Pons (tissue), 1 donor: Measurements from ENCODE around the gene CRMP1.
"Not testable (repeated sequence)": the region's sequence is repeated elsewhere in the genome, so short reads cannot be mapped to it uniquely, and the experiment has no call there.

ENCODE experiments used
- DNase-seq: peaks from one replicate; pipeline ENCODE4 v3.0.0-alpha.2; 2016; ENCODE audit warnings: low spot score

The CRMP1 gene

DNA sequence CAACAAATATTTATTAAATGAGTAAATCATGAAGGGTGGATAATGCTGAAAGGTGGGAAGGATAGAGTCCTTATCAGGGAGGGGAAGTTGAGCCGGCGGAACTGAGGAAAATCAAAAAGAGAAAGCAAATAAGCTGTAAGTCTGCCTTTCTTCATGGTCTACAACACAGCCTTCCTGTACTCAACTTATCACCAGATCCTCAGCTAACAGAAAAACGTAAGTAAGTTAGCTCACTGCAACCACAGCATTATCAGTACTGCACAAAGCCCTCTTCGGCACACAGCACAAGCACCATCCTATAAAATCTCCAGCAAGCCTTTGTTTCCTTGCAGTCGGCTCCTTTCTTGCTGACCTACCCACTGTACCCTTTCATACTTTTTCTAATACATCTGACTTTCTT lies 70.3 kb downstream of the CRMP1 start:
- no peak for DNase-seq

GRCh38 chr4:5821665-5822358 lies 71.1 kb downstream of the CRMP1 start:
- DNase-seq, result no peak

DNA sequence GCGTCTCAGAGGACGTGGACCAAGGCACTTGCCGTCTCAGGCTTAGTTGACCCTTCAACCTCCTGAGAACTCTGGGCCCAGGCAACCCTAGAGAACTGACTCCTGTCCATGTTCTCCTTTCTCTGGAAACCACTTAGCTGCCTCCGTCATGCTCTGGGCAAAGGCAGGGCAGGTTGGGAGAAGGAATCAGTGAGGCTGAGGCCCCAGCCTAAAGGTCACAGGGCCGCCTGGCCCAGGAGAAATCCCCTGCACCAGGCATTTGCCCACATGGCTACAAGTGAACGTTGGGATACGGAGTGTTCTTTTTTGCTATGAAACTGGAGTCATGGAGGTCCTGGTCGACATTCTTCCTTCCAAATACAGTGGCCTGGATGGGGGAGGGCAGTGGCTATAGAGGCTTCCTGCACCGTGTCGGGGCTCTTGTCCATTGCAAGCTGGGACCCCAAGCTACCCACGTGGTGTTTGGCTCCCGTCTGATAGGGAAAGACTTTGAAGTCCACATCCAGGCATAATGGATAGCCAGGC lies 76.0 kb downstream of the CRMP1 start:
- no peak for DNase-seq

DNA sequence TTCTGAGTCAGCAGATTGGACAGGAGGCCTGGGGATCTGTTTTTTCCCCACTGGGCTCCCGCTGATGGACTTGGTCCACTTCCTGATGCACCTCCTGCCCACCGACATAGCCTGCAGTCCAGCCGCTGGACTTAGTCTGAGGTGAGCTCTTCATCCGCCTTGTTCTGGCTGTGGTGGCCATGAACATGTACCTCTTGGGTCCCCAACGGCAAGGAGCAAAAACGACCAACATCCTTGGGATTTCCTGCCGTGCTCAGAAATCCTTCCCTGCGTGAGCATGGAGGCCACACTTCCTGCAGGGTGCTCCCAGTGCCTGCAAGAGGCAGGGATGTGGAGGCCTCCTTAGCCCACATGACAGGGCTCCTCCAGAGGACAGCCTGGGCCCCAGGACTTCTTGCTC lies 76.8 kb downstream of the CRMP1 start:
- no peak for DNase-seq

DNA sequence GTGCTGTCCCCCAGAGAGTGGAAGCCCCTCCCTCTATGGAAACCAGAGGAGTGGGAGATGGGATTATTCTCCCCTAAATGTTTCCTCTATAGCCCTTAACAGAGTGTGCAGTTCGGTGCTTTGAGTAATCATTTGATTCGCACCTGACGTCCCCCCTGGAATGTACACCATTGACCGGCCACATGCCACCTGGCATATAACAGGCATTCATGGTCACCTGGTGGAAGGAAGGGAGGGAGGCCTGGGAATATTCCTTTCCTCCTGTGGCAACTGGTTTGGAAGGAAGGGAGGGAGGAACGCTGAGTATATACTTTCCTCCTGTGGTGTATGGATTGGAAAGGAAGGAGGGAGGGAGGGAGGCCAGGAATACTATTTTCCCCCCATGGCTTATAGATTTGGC lies 77.2 kb downstream of the CRMP1 start:
- no peak for DNase-seq

GRCh38 chr4:5814421-5814820 lies 78.5 kb downstream of the CRMP1 start:
- DNase-seq, result no peak

DNA sequence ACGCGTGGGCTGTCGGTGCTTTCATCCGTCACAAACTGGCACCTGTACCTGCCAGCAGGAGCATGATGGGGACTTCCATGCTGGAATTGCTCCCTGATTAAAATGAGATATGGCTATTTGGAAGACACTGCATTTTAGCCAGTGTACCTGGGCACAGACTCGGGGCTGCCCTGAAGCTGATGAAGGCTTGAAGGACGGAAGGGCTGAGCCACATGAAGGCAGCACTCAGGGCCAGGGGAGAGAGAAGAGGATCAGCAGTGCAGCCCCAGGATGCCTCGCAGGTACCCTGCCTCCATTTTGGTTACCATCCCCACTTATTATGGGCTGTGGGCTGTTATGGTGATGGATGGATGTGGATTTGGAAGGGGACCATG lies 79.0 kb downstream of the CRMP1 start:
- DNase-seq, result no peak

DNA sequence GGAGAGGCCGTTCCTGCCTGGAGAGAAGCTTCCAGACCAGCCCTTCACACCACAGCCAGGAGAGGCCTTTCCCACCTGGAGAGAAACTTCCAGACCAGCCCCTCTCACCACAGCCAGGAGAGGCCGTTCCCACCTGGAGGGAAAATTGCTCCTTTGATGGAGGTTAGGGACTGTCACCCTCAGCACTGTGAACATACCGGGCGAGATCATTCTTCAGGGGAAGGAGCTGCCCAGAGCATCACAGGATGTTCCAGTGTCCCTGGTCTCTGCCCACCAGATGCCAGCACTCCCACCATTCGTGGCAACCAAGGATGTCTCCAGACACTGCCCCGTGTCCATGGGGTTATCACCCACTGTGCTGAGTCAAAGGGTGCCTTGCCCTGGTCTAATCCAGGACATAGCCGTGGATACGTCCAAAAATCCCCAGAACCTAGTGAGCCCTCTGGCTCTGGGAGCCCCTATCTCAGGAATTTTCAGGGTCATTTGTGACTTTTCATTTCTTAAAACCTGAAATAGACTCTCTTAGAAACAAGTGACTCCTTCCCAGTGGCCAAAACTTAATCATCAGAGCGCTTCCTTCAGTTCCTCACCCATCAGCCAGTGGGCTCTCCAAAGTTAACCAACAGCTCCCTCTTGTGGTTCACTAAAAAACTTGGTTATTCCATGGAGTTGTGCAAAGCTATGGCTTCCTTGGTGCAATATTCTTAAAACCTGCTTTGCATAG lies 80.2 kb downstream of the CRMP1 start:
- peak; percentile 84 for DNase-seq

DNA sequence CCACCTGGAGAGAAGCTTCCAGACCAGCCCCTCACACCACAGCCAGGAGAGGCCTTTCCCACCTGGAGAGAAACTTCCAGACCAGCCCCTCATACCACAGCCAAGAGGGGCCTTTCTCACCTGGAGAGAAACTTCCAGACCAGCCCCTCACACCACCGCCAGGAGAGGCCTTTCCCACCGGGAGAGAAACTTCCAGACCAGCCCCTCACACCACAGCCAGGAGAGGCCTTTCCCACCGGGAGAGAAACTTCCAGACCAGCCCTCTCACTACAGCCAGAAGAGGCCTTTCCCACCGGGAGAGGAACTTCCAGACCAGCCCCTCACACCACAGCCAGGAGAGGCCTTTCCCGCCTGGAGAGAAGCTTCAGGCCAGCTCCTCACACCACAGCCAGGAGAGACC lies 80.8 kb downstream of the CRMP1 start:
- DNase-seq, result not testable (repeated sequence)

DNA sequence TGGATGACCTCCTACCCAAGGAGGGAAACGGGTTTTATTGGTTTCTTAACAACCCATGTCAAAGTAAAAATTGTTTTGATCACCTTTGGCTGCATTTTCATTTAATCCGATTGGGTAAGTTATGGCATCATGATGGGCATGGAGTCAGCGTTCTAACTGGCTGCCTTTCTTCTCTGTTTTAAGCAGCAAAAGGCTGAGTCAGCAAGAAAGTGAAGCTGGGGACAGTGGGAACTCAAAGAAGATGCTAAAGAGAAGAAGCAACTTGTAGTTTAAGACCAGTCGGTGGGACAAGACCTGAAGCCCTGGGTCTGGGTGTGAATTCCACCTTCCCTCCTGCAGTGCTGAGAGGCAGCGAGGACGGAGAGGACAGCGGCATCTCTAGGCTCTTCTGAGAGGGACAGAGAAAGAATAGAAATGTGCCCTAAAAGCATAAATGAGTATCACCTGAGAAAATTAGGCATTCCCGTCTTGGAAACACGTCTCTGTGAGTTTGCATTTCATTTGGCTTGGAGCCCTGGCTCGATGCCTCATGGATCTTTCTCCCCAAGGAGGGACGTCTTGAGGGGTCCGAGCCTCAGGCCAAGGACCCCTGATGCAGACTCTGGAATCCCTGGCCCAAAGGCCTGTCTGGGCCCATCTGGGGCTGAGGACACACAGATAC lies 82.0 kb downstream of the CRMP1 start:
- no peak for DNase-seq

GRCh38 chr4:5810151-5810550 lies 82.7 kb downstream of the CRMP1 start:
- DNase-seq, result no peak

DNA sequence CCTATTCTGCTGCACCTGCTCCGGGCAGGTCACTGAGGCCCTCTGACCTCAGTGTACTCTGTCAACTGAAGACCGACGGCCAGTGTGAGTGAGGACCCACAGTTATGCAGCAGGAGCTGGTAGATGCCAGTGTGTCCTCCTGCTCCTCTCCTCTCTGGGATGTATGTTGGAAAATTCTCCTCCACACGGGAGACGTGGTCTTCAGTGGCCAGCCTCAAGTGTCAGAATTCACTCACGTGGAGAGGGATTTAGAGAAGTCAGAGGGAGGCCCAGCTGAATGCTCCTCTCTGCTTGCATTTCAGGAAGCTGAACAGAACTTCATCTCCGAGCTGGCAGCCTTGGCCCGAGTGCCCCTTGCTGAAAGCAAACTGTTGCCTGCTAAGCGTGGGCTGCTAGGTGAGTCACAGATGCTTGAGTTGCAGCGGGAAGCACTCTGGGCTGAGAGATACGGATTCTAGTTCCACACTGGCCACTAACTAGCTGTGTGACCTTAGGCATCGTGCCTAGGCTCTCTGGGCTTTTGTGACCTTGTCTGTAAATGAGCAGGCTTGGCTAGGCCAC lies 83.6 kb downstream of the CRMP1 start:
- DNase-seq, result no peak

GRCh38 chr4:5808081-5808741 lies 84.7 kb downstream of the CRMP1 start:
- DNase-seq, result no peak

GRCh38 chr4:5805270-5805669 lies 87.6 kb downstream of the CRMP1 start:
- no peak for DNase-seq

DNA sequence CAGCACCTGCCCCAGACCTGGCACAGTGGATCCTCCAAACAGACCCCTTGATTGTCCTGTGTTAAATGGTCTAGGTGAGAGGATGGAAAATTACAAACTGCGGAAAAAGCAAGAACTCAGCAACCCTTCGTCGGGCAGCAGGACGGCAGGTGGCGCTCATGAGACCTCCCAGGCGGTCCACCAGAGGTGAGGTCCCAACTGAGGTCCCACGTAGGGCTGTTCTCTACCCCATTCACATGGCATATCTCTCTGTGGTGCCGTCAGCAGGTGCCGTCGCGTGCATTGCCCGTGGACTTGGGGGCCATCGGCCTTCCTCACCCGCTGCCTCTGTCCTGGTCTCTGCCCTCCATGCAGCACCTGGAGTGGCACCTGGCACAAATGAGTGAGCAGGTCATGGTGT lies 88.2 kb downstream of the CRMP1 start:
- no peak for DNase-seq

GRCh38 chr4:5802565-5802964 lies 90.3 kb downstream of the CRMP1 start:
- no peak for DNase-seq

DNA sequence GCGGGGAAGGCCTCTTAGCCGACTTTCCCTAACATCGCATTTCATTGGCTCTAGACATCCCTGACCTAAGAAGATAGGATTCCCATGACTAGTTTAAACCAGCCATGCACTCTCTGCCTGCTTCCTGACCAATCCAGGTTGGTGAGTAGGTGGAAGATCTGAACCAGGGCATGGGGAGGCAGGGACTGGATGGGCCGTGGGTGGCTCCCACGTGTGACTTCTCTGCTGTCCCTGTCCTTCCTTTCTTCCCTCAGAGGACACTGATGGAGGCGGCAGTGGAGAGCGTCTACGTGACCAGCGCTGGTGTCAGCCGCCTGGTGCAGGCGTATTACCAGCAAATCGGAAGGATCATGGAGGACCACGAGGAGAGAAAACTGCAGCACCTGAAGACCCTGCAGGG lies 91.2 kb downstream of the CRMP1 start:
- DNase-seq, result no peak

DNA sequence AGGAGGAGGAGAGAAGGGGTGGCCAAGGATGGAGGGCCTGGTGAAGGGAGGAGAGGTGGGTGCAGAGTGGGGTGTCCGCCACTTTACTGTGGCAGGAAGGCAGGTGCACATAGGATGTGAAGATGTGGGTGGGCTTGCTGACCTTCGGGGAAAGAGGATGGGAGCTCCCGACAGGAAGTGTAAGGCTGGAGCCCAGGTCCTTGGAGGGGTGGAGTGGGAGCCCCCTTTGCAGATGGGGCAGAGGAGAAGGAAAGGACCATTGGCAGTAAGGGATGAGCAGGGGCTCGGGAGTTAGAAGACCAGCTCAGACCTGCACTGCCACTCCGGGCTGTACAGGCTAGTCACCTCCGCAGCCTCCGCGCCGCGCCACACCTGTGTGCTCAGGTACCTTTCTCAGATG lies 92.4 kb downstream of the CRMP1 start:
- no peak for DNase-seq

GRCh38 chr4:5799406-5799805 lies 93.5 kb downstream of the CRMP1 start:
- DNase-seq, result no peak

DNA sequence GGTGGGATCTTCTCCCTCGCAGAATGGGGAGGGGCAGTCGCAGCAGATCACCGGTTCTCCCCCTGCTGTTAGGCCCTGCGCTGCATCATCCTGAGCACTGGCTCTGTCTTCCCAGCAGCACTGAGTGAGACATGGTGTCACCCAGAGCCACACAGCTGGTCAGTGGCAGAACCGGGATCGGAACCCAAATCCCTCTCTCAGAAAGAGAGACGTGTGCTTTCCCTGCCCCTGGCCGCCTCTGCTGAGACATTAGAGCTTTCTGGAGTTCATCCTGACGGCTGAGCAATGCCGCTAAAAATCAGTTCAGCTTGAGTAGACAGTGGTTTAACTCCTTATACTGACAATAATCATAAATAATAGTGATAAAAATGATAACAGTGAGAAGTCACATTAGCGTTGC lies 93.9 kb downstream of the CRMP1 start:
- no peak for DNase-seq

GRCh38 chr4:5798462-5798861 lies 94.4 kb downstream of the CRMP1 start:
- DNase-seq, result no peak

DNA sequence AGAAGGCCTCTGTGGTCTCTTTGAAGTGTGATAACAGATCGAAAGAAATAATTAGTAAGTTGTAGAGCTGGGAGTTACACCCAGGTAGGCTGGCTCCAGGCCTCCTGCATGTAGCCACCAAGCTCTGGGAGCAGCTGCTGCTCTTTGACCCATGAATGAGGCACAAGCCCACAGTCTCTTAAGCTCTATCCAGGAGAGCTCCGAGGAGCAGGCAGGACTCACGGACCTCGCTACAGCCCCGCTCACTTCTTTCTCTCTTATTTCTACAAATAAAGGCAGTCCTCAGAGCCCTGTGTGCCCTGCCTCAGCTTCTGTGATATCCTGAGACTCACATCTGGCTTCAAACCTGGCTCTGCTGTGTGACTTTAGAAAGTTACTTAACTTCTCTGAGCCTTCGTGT lies 95.0 kb downstream of the CRMP1 start:
- DNase-seq, result no peak
